HG02763 (cell line): Measurements from ENCODE around the gene DNPH1.

Source experiments
- ATAC-seq: cut with Tn5 transposase; IDR thresholded peaks from one replicate; pipeline ENCODE4 v1.9.1; 2021; ENCODE audit warnings: mild to moderate bottlenecking, moderate library complexity; ENCODE audit not compliant: unreplicated experiment

Gene DNPH1

DNA sequence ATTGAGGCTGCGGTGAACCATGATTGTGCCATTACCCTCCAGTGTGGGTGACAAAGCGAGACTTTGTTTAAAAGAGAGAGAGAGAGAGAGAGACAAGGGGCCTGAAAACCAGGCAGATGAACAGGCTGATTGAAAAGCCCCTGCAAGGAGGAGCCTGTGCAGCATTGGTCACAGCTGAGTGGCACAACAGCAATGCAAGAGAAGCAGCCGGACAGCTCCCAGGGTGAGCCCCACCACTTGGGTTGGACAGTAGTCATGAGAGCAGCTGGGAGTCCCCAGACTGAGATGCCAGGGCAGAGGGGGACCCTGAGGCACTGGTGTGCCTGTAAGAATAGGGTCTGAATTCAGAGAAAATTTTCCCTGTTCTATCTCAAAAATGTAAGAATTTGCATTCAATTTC lies 10.2 kb downstream of the DNPH1 start:
- no peak for ATAC-seq

GRCh38 chr6:43217351-43217750 lies 11.9 kb downstream of the DNPH1 start:
- ATAC-seq = no peak

DNA sequence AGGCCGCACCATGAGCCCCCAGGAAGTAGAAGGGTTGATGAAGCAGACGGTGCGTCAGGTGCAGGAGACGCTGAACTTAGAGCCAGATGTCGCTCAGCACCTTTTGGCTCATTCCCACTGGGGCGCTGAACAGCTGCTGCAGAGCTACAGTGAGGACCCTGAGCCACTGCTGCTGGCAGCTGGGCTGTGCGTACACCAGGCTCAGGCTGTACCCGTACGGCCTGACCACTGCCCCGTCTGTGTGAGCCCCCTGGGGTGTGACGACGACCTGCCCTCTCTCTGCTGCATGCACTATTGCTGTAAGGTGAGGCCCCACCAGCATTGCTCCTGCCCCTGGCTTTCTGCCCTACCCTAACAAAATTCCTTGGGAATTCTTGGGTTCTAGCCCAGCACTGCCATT lies 13.1 kb downstream of the DNPH1 start:
- ATAC-seq = no peak

DNA sequence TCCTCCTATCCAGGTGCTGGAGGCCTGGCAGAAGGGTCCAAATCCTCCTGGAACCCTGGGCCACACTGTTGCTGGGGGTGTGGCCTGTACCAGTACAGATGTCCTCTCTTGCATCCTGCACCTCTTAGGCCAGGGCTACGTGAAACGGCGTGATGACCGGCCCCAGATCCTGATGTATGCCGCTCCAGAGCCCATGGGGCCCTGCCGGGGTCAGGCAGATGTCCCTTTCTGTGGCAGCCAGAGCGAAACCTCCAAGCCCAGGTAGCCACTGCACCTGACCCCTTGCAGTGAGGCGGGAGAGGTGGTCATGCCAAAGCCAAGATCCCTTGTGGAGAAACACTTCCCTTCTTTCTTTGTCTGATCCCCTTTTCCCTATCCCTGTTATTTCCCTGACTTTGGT lies 14.2 kb downstream of the DNPH1 start:
- no peak for ATAC-seq

DNA sequence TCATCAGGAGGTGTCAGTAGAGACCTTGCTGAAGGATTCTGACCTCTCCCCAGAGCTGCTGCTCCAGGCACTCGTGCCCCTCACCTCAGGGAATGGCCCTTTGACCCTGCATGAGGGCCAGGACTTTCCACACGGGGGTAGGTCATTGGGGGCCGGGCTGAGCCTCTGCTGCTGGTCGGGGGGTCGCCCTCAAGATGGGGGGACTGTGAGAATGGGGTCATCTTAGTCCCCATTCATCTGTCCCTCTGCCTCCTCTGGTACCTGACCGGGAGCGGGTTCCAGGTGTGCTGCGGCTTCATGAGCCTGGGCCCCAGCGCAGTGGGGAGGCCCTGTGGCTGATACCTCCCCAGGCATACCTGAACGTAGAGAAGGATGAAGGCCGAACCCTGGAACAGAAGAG lies 15.8 kb downstream of the DNPH1 start:
- no peak for ATAC-seq

GRCh38 chr6:43211955-43212354 lies 17.3 kb downstream of the DNPH1 start:
- no peak for ATAC-seq

GRCh38 chr6:43207286-43207685 lies 22.0 kb downstream of the DNPH1 start:
- no peak for ATAC-seq

- ATAC-seq = no peak
Observed at GRCh38 chr6:43205849-43206248, 23.4 kb downstream of the DNPH1 start.

DNA sequence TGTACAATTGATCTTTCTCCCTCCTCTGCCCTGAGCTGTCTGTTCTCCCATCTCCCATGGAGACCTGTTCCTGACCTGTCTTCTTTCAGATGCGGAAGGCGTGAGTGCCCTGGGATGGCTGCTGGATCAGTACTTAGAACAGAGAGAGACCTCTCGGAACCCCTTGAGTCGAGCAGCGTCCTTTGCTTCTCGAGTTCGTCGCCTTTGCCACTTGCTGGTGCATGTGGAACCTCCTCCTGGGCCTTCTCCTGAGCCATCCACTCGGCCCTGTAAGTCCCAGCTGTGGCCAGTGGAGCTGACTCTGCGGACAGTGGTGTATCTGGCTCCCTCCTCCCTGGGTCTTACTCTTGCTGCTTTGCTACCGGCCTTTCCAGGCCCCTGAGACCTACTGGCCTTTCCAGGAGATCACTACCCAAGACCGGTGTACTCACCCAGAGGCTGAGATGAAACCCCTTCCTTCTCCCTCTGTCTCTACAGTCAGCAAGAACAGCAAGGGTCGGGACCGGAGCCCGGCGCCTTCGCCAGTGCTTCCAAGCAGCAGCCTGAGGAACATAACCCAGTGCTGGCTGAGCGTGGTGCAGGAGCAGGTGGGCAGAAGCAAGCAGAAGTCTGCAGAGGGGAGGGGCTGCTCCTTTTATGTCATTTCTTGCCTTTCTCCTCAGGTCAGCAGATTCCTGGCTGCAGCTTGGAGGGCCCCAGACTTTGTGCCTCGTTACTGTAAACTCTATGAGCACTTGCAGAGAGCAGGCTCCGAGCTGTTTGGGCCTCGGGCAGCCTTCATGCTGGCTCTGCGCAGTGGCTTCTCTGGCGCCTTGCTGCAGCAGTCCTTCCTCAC lies 24.8 kb downstream of the DNPH1 start:
- no peak for ATAC-seq

DNA sequence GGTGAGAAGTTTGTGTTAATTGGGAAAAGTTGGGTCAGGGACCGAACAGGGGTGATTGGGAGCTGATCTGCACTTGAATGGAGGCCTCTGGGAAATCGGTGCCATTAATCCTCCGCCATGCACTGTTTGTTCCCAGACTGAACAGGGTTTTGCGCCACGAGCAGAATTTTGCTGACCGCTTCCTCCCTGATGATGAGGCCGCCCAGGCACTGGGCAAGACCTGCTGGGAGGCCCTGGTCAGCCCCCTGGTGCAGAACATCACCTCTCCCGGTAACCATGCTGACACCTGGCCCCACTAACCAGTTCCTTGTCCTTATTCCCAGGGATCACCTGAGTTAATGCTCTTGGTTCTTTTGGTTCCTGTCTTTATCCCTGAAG lies 25.6 kb downstream of the DNPH1 start:
- ATAC-seq = no peak

DNA sequence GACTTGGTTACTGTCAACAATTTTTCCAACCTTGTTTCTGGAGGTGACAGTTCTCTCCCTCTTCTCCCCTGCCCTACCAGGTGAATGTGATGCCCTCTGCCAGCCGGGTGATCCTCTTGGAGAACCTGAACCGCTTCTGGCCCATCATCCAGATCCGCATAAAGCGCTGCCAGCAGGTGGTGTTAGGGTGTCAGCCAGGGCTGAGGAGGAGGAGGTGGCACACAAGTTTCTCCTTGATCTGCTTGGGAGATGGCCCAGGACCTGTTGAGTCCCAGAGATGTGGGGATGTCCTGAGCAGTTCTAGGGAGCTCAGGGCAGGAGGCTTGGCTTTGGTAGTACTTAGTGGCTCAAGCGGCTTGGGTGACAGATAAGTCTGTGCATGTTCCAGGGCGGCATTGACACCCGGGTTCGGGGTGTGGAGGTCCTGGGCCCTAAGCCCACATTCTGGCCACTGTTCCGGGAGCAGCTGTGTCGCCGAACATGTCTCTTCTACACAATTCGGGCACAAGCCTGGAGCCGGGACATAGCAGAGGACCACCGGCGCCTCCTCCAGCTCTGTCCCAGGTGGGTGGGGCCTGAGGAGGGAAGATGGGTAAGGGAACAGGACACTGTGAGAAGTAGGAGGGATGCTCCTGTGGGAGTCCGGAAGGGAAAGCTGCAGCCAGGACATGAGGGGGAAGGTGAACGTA lies 26.1 kb downstream of the DNPH1 start:
- ATAC-seq = no peak

GRCh38 chr6:43202451-43202850 lies 26.8 kb downstream of the DNPH1 start:
- no peak for ATAC-seq

DNA sequence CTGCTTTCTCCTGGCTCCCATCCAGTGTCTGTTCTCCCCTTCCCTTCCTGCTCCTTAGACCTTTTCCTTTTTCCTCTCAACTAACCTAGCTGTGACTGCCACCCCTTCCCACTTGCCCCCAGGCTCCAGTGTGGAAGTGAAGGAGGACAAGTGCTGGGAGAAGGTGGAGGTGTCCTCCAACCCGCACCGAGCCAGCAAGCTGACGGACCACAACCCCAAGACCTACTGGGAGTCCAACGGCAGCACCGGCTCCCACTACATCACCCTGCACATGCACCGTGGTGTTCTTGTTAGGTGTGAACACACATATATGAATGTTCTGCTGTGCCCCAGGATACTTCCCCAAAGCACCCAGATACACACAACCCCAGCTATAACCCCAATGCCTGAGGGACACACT lies 28.7 kb downstream of the DNPH1 start:
- ATAC-seq = no peak

- no peak for ATAC-seq
Observed at GRCh38 chr6:43199912-43200311, 29.4 kb downstream of the DNPH1 start.

- no peak for ATAC-seq
Observed at GRCh38 chr6:43196337-43196736, 32.9 kb downstream of the DNPH1 start.

GRCh38 chr6:43193929-43194328 lies 35.4 kb downstream of the DNPH1 start:
- ATAC-seq = no peak

DNA sequence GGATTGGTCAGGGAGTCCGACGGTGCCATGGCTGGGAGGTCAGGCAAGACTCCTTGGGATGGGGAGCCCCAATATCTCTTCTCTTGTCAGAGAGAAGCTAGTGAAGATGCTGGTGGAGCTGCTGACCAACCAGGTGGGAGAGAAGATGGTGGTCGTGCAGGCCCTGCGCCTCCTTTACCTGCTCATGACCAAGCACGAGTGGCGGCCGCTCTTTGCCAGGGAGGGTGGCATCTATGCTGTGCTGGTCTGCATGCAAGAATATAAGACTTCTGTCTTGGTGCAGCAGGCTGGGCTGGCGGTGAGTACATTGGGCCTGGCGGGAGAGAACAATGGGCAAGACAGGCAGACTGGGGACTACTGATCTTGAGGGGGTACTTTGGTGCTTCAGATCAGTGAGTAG lies 36.4 kb downstream of the DNPH1 start:
- no peak for ATAC-seq

DNA sequence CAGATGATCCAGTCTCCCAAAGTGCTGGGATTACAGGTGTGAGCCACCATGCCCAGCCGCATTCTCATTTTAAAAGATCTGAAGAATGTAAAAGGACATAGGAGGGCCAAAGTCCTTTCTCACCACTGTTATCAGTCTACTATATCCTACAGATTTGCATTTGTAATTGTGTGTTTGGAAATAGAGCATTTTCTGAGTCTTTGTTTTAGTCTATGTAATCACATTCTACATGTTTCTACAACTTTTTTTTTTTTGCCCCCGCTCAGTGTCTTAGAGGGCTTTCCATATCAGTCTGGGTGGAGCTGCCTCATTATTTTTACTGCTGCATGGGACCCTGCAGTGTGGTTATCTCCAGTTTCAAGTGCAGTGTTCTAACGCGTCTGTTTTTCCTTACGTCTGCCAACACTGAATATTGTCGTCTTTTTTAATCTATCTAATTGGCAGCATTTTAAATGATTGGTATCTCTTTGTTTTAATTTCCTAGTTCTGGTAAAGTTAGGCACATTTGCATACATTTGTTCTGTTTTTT lies 39.4 kb downstream of the DNPH1 start:
- no peak for ATAC-seq

GRCh38 chr6:43188426-43188825 lies 40.9 kb downstream of the DNPH1 start:
- ATAC-seq = no peak

DNA sequence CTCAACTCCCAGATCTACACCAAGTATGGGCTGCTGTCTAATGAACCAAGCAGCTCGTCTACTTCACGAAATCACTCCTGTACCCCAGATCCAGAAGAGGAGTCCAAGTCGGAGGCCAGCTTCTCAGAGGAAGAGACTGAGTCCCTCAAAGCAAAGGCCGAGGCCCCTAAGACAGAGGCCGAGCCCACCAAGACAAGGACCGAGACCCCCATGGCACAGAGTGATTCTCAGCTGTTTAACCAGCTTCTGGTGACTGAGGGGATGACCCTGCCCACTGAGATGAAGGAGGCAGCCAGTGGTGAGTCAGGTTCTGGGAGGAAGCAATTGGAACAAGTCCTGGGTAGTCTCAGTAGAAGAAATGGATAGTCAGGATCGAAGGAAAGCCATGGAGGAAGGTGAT lies 41.5 kb downstream of the DNPH1 start:
- ATAC-seq = no peak

DNA sequence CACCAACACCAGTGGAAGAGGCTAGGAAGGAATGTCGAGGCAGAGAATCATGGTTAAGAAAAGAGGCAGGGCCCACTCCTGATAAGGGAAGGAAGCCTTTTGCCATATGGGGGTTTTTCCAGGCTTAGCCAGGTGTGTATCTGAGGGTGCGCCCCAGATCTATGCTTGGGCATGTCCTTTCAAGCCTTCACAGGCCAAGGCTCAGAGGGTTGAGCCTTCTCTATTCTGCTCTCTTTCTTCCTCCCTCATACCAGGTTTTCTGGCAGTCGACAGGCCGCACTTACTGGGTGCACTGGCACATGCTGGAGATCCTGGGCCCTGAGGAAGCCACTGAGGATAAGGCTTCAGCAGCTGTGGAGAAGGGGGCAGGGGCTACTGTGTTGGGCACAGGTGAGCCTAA lies 42.6 kb downstream of the DNPH1 start:
- no peak for ATAC-seq

DNA sequence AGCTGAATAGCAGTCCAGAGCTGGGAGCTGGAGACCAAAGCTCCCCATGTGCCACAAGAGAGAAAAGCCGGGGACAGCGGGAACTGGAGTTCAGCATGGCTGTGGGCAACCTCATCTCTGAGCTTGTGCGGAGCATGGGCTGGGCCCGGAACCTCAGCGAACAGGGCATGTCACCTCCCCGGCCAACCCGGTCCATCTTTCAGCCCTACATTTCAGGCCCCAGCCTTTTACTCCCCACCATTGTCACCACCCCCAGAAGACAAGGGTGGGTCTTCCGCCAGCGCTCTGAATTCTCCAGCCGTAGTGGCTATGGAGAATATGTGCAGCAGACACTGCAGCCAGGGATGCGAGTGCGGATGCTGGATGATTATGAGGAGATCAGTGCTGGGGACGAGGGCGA lies 43.3 kb downstream of the DNPH1 start:
- ATAC-seq = no peak
